GM08714 (cell line): Measurements from ENCODE around the gene SRRM3.
"Not testable (repeated sequence)": the region's sequence is repeated elsewhere in the genome, so short reads cannot be mapped to it uniquely, and the experiment has no call there.

ENCODE experiments used
- H3K4me3 ChIP-seq: fragments of 200-500 bp; sonication (Bioruptor generic); 2 replicates; pipeline ENCODE4 v1.5.1; 2014; ENCODE audit warnings: mild to moderate bottlenecking, low read length, inconsistent platforms
- ZNF274 ChIP-seq: IDR thresholded peaks from 2 replicates; pipeline ENCODE4 v1.6.1; 2012; ENCODE audit warnings: mild to moderate bottlenecking, low read depth, low read length

SRRM3 gene

DNA sequence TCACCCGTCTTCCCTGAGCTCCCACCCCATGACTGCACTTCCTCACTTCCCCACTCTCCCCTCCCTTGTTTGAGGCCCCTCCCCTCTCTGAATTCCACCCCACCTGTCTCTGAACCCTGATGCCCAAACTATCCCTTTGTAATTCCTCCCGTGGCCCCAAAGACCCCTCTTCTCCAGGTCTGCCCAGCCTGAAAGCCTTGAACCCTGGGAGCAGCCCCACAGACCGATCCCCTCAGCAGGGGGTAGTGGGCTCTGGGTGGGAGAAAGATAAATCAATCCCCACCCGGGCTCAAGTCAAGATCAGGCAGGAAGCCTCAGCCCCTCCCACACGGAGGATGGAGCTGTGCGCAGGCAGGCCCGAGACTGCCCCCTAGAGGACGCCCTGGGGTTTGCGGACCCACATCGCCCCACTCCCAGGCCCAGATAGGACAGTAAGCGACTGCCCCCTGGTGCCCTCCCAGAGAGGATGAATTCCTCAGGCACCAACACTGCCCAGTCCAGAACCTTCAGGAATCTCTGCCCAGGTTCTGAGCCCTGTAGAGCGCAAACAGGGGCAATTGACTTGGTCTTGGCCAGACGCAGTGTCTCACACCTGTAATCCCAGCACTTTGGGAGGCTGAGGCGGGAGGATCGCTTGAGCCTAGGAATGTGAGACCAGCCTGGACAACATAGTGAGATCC, 112.5 kb downstream of the SRRM3 start:
- no peak overlapping the region for H3K4me3 ChIP-seq
- no peak for TF ChIP-seq ZNF274

- H3K4me3 ChIP-seq = not testable (repeated sequence)
Measured at GRCh38 chr7:76314740-76315139, 113.0 kb downstream of the SRRM3 start.

DNA sequence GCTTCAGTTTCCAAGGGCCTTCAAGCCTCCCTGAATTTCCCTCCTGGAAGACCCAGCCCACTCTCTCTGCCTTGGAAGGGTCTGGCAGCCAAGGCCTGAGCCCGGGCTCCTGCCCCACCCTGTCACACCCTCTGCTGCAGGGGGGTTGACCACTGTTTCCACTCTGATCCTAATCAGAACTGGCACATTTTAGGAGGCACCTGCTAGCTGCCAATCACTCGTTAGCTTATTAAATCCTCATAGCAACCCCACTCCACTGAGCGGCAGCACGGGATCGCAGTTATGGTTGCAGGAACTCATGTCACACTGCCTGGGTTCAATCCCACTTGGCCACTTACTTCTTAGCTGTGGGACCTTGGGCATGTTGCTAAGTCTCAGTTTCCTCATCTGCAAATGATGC, 113.7 kb downstream of the SRRM3 start:
- TF ChIP-seq ZNF274 = no peak
- no peak overlapping the region for H3K4me3 ChIP-seq

DNA sequence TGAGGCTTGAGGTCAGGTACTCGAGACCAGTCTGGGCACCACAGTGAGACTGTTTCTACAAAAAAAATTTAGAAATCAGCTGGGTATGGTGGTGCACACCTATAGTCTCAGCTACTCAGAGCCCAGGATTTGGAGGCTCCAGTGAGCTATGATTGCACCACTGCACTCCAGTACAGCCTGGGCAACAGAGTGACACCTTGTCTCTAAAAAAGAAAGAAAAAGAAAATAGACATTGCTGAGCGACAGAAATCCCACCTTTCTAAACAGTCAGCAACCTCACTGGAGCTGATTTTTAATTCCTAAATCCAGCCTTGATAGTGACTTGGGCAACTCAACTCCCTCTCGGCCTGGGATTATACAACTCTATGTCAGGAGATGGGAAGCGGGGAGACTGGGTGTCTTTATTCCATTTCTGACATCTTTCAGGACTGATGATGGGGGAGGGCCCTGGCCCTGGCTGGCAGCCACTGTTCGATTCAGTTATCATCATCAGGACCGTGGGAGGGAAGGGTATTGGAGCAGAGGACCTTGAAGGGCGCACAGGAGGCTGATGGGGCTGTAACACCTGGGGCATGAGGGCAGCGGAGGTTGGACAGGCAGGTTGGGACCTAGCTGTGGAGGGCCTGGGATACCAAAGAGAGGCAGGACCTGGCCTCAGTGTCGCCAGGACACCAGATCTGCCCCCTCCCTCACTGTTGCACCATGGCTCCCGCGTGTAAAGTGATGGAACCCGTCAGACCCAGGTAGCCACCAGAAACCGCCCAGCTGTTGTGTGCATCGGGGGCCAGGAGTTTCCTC, 115.5 kb downstream of the SRRM3 start:
- no peak for TF ChIP-seq ZNF274
- peak overlapping the region; percentile 52; the same call in 1 of the 2 replicates for H3K4me3 ChIP-seq

GRCh38 chr7:76317782-76318487, 116.2 kb downstream of the SRRM3 start:
- TF ChIP-seq ZNF274 = no peak
- peak overlapping the region; percentile 81 for H3K4me3 ChIP-seq

DNA sequence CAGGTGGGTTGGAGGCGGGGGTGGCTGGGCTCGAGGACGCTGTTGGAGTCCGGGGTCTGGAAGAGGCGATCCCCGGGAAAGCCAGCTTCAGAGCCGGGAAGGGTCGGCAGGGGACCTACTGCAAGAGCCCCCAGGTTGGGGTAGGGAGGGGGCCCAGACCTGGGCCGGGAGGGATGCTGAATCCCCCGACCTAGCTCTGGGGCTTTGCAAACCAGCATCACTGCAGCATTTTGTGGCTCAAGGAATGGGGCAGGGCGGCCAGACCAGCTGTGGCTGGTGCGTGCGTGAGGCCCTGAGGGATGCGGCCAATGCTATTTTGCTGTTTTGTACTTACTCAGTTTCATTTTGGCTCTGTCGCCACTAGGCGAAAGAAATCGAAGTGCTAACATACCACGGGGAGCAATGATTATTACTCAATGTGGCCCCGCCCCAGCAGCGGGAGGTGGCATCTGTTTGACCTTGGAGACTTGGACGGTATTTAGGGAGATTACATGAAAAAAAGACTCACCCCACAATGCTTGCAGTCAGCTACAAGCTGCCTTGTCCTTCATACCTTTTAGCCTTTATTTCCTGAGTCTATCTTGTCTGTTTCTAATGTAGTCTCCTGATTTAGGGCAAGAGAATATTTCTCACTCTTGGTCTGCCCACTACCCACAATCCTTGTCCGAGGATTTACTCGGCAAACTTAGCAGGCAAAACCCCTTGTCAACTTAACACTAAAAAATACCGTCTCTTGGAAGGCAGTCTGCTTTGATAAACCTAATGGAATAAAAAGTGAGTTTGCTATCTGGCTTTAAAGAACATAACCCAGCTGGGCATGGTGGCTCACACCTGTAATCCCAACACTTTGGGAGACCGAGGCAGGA, 117.0 kb downstream of the SRRM3 start:
- H3K4me3 ChIP-seq = peak overlapping the region; percentile 81
- no peak for TF ChIP-seq ZNF274

DNA sequence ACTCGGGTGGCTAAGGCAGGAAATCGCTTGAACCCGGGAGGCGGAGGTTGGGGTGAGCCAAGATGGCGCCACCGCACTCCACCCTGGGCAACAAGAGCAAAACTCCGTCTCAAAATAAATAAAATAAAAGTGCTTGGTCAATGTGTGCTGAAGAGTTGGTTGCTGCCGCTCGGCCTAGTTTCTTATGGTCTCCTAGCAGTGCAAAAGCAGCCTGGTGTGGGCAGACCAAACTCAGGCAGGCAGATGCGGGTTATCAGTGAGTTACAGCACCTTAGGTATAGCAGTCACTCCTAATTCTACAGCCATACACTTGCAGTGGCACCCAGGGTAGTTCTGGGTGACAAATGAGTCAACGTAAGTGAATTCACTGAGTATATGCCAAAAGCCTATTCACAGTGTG, 123.4 kb downstream of the SRRM3 start:
- no peak overlapping the region for H3K4me3 ChIP-seq
- no peak for TF ChIP-seq ZNF274

DNA sequence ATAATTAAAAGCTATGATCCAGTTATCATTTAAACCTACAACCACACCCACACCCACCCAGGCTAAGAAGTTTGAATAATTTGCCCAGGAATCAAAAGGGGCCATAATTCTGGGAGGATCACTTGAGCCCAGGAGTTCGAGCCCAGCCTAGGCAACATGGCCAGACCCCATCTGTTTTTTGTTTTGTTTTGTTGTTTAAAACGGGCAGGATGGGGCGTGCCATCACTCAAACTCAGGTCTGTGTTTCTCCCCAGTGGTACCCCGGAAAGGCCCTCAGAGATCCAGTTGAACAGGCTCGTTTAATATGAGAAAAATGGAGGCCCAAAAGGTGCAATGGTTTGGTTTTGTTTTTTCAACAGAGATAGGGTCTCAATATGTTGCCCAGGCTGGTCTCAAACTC, 124.1 kb downstream of the SRRM3 start:
- H3K4me3 ChIP-seq = no peak overlapping the region

DNA sequence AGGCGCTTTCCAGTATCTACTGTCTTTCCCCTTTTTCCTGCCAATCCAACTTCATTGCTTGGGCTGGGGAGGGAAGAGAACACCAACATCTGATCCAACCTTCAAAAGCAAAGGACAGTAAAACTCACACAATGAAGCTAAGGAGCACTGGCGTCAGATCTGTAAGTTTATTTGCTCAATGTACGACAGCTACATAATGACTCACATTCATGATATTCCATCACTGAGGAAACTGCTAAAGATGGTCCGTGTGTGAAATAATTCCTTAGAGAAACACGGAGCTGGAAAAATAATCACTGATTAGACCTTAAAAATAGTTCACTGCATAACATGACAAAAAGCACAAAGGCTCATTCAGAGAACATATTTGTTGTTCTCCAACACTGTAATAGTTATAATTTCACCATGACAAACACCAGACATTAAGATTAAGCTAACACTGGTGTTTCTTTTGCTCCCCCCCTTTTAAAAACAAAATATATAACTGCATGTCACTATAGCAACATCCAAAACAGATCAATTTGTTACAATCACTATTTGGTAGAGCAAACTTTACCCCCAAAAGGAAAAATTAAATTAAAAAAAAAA, 125.0 kb downstream of the SRRM3 start:
- TF ChIP-seq ZNF274 = no peak
- H3K4me3 ChIP-seq = no peak overlapping the region

More for the DNA sequence above, 124.1 kb downstream of the SRRM3 start:
- no peak for TF ChIP-seq ZNF274

DNA sequence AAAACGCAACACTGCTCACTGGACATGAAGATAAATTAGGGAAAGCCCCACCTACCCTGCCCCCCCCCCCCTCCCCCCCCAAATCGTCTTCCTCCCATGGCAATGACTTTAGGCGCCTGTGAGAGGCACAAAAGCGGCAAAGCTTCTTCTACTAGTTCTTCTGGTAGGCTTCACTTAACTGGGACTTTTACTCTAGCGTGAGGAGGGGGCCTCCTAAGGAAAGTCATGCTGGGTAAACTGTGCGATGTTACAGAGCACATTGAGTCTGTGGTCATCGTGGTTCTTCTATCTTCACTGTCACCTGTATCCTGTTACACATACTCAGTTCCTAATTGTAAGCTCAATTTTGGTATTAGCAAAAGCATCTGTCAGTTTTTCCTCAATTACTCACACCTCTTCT, 125.9 kb downstream of the SRRM3 start:
- no peak overlapping the region for H3K4me3 ChIP-seq
- no peak for TF ChIP-seq ZNF274

- TF ChIP-seq ZNF274 = no peak
- H3K4me3 ChIP-seq = no peak overlapping the region
Measured at GRCh38 chr7:76328389-76328788, 126.7 kb downstream of the SRRM3 start.

DNA sequence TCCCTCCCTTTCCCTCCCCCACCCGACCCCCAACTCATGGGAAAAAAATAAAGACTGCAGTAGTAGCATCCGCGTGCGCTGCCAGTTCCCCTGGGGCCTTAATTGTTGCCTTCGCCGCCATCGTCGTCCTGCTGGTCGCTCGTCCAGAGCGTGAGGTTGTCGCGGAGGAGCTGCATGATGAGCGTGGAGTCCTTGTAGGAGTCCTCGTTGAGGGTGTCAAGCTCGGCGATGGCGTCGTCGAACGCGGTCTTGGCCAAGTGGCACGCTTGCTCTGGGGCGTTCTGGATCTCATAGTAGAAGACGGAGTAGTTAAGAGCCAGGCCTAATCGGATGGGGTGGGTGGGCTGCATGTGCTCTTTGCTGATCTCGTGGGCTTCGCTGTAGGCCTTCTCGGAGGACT, 127.8 kb downstream of the SRRM3 start:
- H3K4me3 ChIP-seq = no peak overlapping the region
- TF ChIP-seq ZNF274 = no peak

DNA sequence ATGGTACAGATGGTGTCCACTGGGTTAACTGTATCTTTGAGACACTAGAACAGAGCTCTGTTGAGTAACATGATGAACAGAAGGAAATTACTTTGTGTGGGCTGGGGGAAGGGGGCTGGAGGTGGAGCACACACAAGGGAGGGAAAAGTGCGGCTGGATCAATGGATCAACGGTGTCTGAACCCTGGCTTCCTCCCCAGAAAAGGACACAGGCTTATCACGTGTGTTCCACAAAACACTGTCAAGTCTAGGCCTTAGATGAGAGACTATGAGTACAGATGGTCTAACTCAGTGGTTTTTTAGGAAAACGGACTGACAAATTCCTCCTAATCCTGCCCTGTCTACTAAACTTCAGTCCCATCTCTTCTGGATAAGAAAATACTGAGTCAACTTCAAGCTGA, 128.6 kb downstream of the SRRM3 start:
- no peak for TF ChIP-seq ZNF274
- no peak overlapping the region for H3K4me3 ChIP-seq

- H3K4me3 ChIP-seq = no peak overlapping the region
- no peak for TF ChIP-seq ZNF274
Measured at GRCh38 chr7:76330673-76331072, 129.0 kb downstream of the SRRM3 start.

DNA sequence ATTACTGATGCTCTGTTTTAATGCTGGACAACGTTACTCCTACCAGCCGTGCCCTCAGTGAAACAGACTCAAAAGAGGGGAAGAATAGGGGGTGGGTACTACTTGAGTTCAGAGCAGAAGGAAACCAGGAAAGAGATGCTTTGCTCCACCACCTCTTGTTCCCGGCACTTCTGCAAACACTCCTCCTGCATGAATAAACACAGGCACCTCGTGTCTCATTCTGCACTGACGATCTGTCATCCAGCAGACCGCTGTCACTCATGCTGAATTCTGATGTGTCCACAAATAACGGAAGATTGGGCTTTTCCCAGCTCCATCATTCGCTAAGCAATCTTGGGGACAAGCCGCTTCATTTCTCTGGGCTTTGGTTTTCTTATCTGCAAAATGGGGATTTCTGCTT, 130.4 kb downstream of the SRRM3 start:
- TF ChIP-seq ZNF274 = no peak
- H3K4me3 ChIP-seq = no peak overlapping the region
